Testis (tissue), 3 donors: ENCODE results near the gene SPAG8. TPM values are rescaled to one million over a fixed set of nuclear protein-coding genes. Genes with fewer than 3 reads are reported as not detected.

Source experiments
- DNase-seq: peaks from one replicate; pipeline ENCODE4 v3.0.0-alpha.2; 2019
- H3K27ac ChIP-seq, 2 donors: fragments of 200-600 bp; sonication (generic); one replicate each; pipeline ENCODE4 v1.5.1; 2019
- H3K27me3 ChIP-seq: fragments of 200-600 bp; sonication (generic); one replicate; pipeline ENCODE4 v1.5.1; 2019
- H3K36me3 ChIP-seq: fragments of 200-600 bp; sonication (generic); one replicate; pipeline ENCODE4 v1.5.1; 2017; ENCODE audit warnings: low read depth; ENCODE audit errors: missing control alignments
- H3K4me1 ChIP-seq: fragments of 200-600 bp; sonication (generic); one replicate; pipeline ENCODE4 v1.5.1; 2019
- H3K4me3 ChIP-seq, 2 donors: fragments of 200-600 bp; sonication (generic); one replicate each; pipeline ENCODE4 v1.5.1; 2017 to 2019
- H3K9me3 ChIP-seq: fragments of 200-600 bp; sonication (generic); one replicate; pipeline ENCODE4 v1.5.1; 2017
- POLR2A ChIP-seq: fragments of 450-650 bp; IDR thresholded peaks from one replicate; pipeline ENCODE4 v1.6.1; 2017; ENCODE audit warnings: antibody characterized with exemption, mild to moderate bottlenecking, moderate library complexity
- WGBS, 2 donors: methylation state at CpG; one replicate each; pipeline ENCODE4 v1.1.5; 2018; 5-methylcytosine and 5-hydroxymethylcytosine counted together
- intact Hi-C: fragments of 100-400 bp; cut with DNase I; formaldehyde crosslinking; loops from one replicate; pipeline ENCODE4 v1.15.1; 2023; ENCODE audit warnings: low total_unique reads
- polyA plus RNA-seq: library from polyadenylated mRNA; stranded (reverse); fragments of 350-450 nt; fragmentation: Illumina TruSeq; extraction: RNeasy Lipid Tissue Mini Kit (QIAGEN cat#74804); gene quantifications from one replicate; pipeline ENCODE4 v1.2.3, GENCODE V29; 2014; ENCODE audit warnings: low read depth, low replicate concordance; ENCODE audit not compliant: insufficient read depth
- total RNA-seq, 2 donors: library from RNA; depleted of rRNA; stranded (reverse); fragments of >200 nt; gene quantifications; one replicate each; pipeline ENCODE4 v1.2.3, GENCODE V29; 2016
- TF ChIP-seq, protein P1 (sequence below), 3 experiments: fragments of 450-650 bp in 2 of 3; fragments of 200-600 bp in 1 of 3; sonication (generic) in 1 of 3; IDR thresholded peaks; one replicate each; pipeline ENCODE4 v1.5.1; 2016 to 2019; ENCODE audit warnings: antibody characterized with exemption in 3 of 3, mild to moderate bottlenecking in 2 of 3, moderate library complexity in 1 of 3

SPAG8 gene
- total and polyA plus RNA-seq, 3 donors from 2014 or later = 18.9 to 81.5 (median 27.0) TPM

DNA sequence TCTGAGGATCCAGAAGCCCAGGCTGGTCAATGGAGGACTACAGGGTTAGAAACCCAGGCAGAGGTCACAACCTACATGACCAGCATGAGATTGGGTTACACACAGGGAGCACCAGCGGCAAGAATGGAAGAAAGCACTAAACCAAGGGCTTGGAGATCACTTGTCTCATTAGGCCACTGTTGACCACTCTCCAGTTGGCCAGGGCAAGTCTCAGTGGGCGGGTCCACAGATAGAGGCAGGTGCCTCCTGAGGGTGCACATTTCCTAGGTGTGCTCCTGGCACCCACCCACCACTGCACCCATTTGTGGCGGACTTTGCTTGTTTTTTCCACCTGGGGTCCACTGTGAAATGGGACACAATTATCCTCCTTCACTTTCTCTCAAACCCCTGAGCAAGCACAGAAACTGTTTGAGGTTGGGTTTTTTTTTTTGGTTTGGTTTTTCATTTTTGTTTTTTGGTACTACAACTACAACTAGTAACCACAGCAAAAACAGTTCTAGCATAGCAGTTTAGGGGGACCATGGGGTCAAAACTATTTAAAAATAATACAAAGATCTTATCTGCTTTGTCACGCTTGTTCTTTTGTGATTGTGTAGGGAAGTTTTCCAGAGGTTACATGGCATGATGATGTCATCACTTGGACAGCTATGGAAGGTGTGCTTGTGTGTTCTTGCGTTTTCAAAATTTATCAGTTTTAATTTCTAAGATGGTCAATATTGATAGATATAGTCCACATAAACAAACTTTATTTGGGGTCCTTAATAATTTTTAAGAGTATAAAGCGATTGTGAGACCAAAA lies 14.6 kb downstream of the SPAG8 start:
- no peak overlapping the region for H3K27ac ChIP-seq
- H3K4me1 ChIP-seq = peaks cover 4% of the 10 kb centered on the region
- no peak for DNase-seq
- H3K27me3 ChIP-seq = no peaks in the 10 kb centered on the region
- TF ChIP-seq, protein P1, sequence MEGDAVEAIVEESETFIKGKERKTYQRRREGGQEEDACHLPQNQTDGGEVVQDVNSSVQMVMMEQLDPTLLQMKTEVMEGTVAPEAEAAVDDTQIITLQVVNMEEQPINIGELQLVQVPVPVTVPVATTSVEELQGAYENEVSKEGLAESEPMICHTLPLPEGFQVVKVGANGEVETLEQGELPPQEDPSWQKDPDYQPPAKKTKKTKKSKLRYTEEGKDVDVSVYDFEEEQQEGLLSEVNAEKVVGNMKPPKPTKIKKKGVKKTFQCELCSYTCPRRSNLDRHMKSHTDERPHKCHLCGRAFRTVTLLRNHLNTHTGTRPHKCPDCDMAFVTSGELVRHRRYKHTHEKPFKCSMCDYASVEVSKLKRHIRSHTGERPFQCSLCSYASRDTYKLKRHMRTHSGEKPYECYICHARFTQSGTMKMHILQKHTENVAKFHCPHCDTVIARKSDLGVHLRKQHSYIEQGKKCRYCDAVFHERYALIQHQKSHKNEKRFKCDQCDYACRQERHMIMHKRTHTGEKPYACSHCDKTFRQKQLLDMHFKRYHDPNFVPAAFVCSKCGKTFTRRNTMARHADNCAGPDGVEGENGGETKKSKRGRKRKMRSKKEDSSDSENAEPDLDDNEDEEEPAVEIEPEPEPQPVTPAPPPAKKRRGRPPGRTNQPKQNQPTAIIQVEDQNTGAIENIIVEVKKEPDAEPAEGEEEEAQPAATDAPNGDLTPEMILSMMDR (IDR thresholded peaks at IDR 0.05) = no peak
- no peak for TF ChIP-seq POLR2A
- no peaks in the 10 kb centered on the region for H3K36me3 ChIP-seq
- 89 to 92% methylated on average over 6 of the region's 6 CpGs for WGBS, 2 donors
- intact Hi-C loops = no loop called here
- no peaks in the 10 kb centered on the region for H3K9me3 ChIP-seq
- no peak overlapping the region for H3K4me3 ChIP-seq

DNA sequence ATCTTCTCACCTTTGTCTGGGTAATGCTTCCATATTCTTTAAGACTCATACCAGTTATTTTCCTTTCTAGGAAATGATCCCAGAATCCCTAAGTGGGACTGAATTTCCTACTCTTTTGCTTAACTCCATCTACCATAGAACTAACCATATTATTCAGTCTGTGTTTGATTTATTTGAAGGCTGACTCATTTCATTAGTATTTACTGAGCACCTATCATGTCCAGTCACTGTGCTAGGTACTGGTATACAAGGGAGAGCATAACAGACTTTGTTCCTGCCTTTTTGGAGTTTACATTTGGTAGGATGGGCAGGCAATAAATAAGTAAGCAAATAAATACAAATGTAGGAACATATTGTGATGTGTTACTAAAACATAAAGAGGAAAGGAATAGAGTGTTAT lies 16.4 kb downstream of the SPAG8 start:
- Histone ChIP-seq H3K27me3 (no peaks in the 10 kb centered on the region), H3K4me1 (peaks cover 16% of the 10 kb centered on the region), H3K4me3 (no peak overlapping the region), H3K36me3 (no peaks in the 10 kb centered on the region), H3K9me3 (no peaks in the 10 kb centered on the region), H3K27ac (no peak overlapping the region)
- intact Hi-C loops = no loop called here
- TF ChIP-seq POLR2A = no peak
- TF ChIP-seq, protein P1 (IDR thresholded peaks at IDR 0.05) = no peak
- DNase-seq = no peak

DNA sequence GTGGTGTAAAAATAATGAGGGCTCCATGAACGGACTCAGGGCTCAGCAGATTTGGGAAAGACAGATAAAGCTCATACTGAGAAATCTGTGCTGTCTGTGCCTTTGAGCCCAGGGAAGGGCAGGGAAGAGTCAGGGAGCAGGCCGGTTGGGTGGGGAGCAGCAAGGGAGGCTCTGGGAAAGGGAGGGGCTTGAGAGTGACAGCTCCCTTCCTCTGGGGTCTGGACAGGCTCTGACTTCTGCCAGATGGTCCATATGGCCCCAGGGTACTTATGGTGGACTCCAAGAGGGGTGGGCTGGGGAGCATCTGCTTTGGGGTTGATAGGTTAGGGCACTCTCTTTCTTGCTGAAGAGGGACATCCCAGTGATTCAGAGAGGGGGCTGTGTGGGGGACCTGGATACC lies 18.6 kb downstream of the SPAG8 start:
- Histone ChIP-seq H3K27ac (no peak overlapping the region), H3K4me1 (peaks cover 26% of the 10 kb centered on the region), H3K36me3 (no peaks in the 10 kb centered on the region), H3K9me3 (no peaks in the 10 kb centered on the region), H3K4me3 (no peak overlapping the region), H3K27me3 (no peaks in the 10 kb centered on the region)
- TF ChIP-seq, protein P1 (IDR thresholded peaks at IDR 0.05) = no peak
- no peak for TF ChIP-seq POLR2A
- intact Hi-C loops = no loop called here
- WGBS, 2 donors = 54% methylated on average over 2 of the region's 2 CpGs
- DNase-seq = no peak

DNA sequence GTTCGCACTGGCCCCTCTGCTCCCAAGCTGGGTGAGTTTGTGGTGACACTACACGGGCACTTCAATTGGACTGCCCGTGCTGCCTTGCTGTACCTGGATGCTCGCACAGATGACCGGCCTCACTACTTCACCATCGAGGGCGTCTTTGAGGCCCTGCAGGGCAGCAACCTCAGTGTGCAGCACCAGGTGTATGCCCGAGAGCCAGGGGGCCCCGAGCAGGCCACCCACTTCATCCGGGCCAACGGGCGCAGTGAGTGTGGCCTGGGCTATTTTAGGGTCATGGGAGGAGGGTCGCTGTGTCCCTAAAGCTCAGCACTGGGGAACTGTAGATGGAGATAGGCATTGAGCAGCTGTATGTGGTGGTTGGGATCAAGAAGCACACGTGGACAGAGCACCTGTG lies 19.2 kb downstream of the SPAG8 start:
- no peak overlapping the region for H3K4me3 ChIP-seq
- DNase-seq = no peak
- peaks cover 26% of the 10 kb centered on the region for H3K4me1 ChIP-seq
- intact Hi-C loops = no loop called here
- WGBS, 2 donors = 49 to 75% methylated on average over 11 to 14 of the region's 14 CpGs
- no peak overlapping the region for H3K27ac ChIP-seq
- H3K36me3 ChIP-seq = no peaks in the 10 kb centered on the region
- TF ChIP-seq, protein P1 (IDR thresholded peaks at IDR 0.05) = no peak
- no peak for TF ChIP-seq POLR2A
- H3K27me3 ChIP-seq = no peaks in the 10 kb centered on the region
- no peaks in the 10 kb centered on the region for H3K9me3 ChIP-seq
